Upper lobe of left lung (tissue), 6 donors: ENCODE results near the gene NUPR1. TPM values are rescaled to one million over a fixed set of nuclear protein-coding genes. Genes with fewer than 3 reads are reported as not detected.

Source experiments
- ATAC-seq, 2 donors: fragments of 200-7000 bp; cut with Tn5 transposase; one replicate each; pipeline ENCODE4 v1.9.1; 2022; ENCODE audit warnings: mild to moderate bottlenecking in 2 of 2, moderate library complexity in 2 of 2; ENCODE audit not compliant: low FRiP score in 2 of 2
- DNase-seq, 2 donors: peaks; one replicate each; pipeline ENCODE4 v3.0.0-alpha.2; 2019 to 2020
- H3K27ac ChIP-seq, 4 donors: fragments of 200-600 bp; sonication (generic); one replicate each; pipeline ENCODE4 v1.5.1; 2016 to 2019
- H3K27me3 ChIP-seq, 4 donors: fragments of 200-600 bp; sonication (generic); one replicate each; pipeline ENCODE4 v1.5.1; 2017 to 2019
- H3K36me3 ChIP-seq, 4 donors: fragments of 200-600 bp; sonication (generic); one replicate each; pipeline ENCODE4 v1.5.1; 2016 to 2019
- H3K4me1 ChIP-seq, 4 donors: fragments of 200-600 bp; sonication (generic); one replicate each; pipeline ENCODE4 v1.5.1; 2018 to 2019
- H3K4me3 ChIP-seq, 4 donors: fragments of 200-600 bp; sonication (generic); one replicate each; pipeline ENCODE4 v1.5.1; 2017 to 2019; ENCODE audit warnings: mild to moderate bottlenecking in 2 of 4, moderate library complexity in 1 of 4
- H3K9me3 ChIP-seq, 4 donors: fragments of 200-600 bp; sonication (generic); one replicate each; pipeline ENCODE4 v1.5.1; 2018 to 2019
- CTCF ChIP-seq, 6 experiments: fragments of 450-650 bp in 4 of 6; fragments of 200-600 bp in 2 of 6; sonication (generic) in 2 of 6; IDR thresholded peaks; one replicate each; pipeline ENCODE4 v1.5.1; 2016 to 2019; ENCODE audit warnings: antibody characterized with exemption in 6 of 6
- EP300 ChIP-seq, 4 donors: sonication (generic); formaldehyde crosslinking; IDR thresholded peaks; one replicate each; pipeline ENCODE4 v1.5.1; 2017; ENCODE audit warnings: antibody characterized with exemption in 4 of 4, control low read depth in 2 of 4
- POLR2A ChIP-seq, 4 donors: fragments of 450-650 bp; IDR thresholded peaks; one replicate each; pipeline ENCODE4 v1.5.1; 2016 to 2017; ENCODE audit warnings: antibody characterized with exemption in 4 of 4, mild to moderate bottlenecking in 2 of 4
- POLR2AphosphoS5 ChIP-seq, 2 donors: sonication (generic); formaldehyde crosslinking; IDR thresholded peaks; one replicate each; pipeline ENCODE4 v1.5.1; 2017; ENCODE audit warnings: antibody characterized with exemption in 2 of 2
- WGBS, 2 donors: methylation state at CpG; one replicate each; pipeline ENCODE4 v1.1.5; 2017 to 2018; 5-methylcytosine and 5-hydroxymethylcytosine counted together
- total RNA-seq, 6 donors: library from RNA; depleted of rRNA in 4 of 6; stranded (reverse); fragments of >200 nt in 4 of 6; gene quantifications; one replicate each; pipeline versions ENCODE4 v1.1.0 to v1.2.1, GENCODE V29; 2016 to 2021
- donor health status: DM: no; HTN: no; CAD: no; lungs with moderate emphysema.
- donor health status: DM: no; HTN: yes; CAD: no; lungs with severe emphysema.

Gene NUPR1
- total RNA-seq, 6 donors from 2014 or later, result 34.1 to 294 (median 119) TPM

GRCh38 chr16:28498666-28499381 is 40.0 kb downstream of the NUPR1 start:
- ATAC-seq (no peak), DNase-seq (no peak)
- Histone ChIP-seq H3K9me3 (no peaks in the 10 kb centered on the region), H3K27me3 (no peaks in the 10 kb centered on the region), H3K27ac (no peak overlapping the region), H3K4me1 (peaks cover 0 to 13% (median 2%) of the 10 kb centered on the region in 4 donors), H3K36me3 (no peaks in the 10 kb centered on the region), H3K4me3 (no peak overlapping the region)
- TF ChIP-seq POLR2A (IDR thresholded peaks at IDR 0.05) (no peak), EP300 (IDR thresholded peaks at IDR 0.05) (no peak), CTCF (IDR thresholded peaks at IDR 0.05) (no peak), POLR2AphosphoS5 (IDR thresholded peaks at IDR 0.05) (no peak)
- 85 to 86% methylated on average over 15 of the region's 15 CpGs for WGBS, 2 donors

GRCh38 chr16:28497861-28498599 is 40.7 kb downstream of the NUPR1 start:
- WGBS, 2 donors, result 83 to 90% methylated on average over 20 to 33 of the region's 33 CpGs
- H3K4me3 ChIP-seq, result no peak overlapping the region
- no peaks in the 10 kb centered on the region for H3K36me3 ChIP-seq
- TF ChIP-seq CTCF (IDR thresholded peaks at IDR 0.05), result no peak
- no peak for TF ChIP-seq POLR2A (IDR thresholded peaks at IDR 0.05)
- no peak for TF ChIP-seq POLR2AphosphoS5 (IDR thresholded peaks at IDR 0.05)
- no peak for TF ChIP-seq EP300 (IDR thresholded peaks at IDR 0.05)
- no peak for DNase-seq
- no peak overlapping the region for H3K27ac ChIP-seq
- H3K27me3 ChIP-seq, result no peaks in the 10 kb centered on the region
- H3K4me1 ChIP-seq, result peaks cover 0 to 20% (median 8%) of the 10 kb centered on the region in 4 donors
- H3K9me3 ChIP-seq, result no peaks in the 10 kb centered on the region
- no peak for ATAC-seq

GRCh38 chr16:28497386-28497785 is 41.4 kb downstream of the NUPR1 start:
- no peaks in the 10 kb centered on the region for H3K27me3 ChIP-seq
- TF ChIP-seq EP300 (IDR thresholded peaks at IDR 0.05) (no peak), POLR2AphosphoS5 (IDR thresholded peaks at IDR 0.05) (no peak), CTCF (IDR thresholded peaks at IDR 0.05) (no peak), POLR2A (IDR thresholded peaks at IDR 0.05) (no peak)
- DNase-seq, result no peak
- no peak overlapping the region for H3K27ac ChIP-seq
- H3K4me1 ChIP-seq, result peaks cover 5 to 27% (median 14%) of the 10 kb centered on the region in 4 donors
- ATAC-seq, result no peak
- no peak overlapping the region for H3K4me3 ChIP-seq
- no peaks in the 10 kb centered on the region for H3K9me3 ChIP-seq
- 91 to 97% methylated on average over 9 of the region's 9 CpGs for WGBS, 2 donors
- H3K36me3 ChIP-seq, result no peaks in the 10 kb centered on the region

GRCh38 chr16:28496844-28497243 is 41.9 kb downstream of the NUPR1 start:
- no peak for ATAC-seq
- Histone ChIP-seq H3K4me3 (no peak overlapping the region), H3K9me3 (no peaks in the 10 kb centered on the region), H3K27me3 (no peaks in the 10 kb centered on the region), H3K36me3 (no peaks in the 10 kb centered on the region), H3K27ac (peak overlapping the region in 1 of 4 donors; percentile 93), H3K4me1 (peaks cover 5 to 27% (median 15%) of the 10 kb centered on the region in 4 donors)
- DNase-seq, result no peak
- WGBS, 2 donors, result 72 to 78% methylated on average over 19 of the region's 19 CpGs
- no peak for TF ChIP-seq EP300 (IDR thresholded peaks at IDR 0.05)
- no peak for TF ChIP-seq CTCF (IDR thresholded peaks at IDR 0.05)
- TF ChIP-seq POLR2AphosphoS5 (IDR thresholded peaks at IDR 0.05), result no peak
- TF ChIP-seq POLR2A (IDR thresholded peaks at IDR 0.05), result no peak
